Femur (tissue), 1 donor: ENCODE results near the gene FCHSD2.
A peak's percentile ranks its signal among the peaks of the same experiment; 100 is the strongest.
"Not testable (repeated sequence)": the region's sequence is repeated elsewhere in the genome, so short reads cannot be mapped to it uniquely, and the experiment has no call there.

Experiments
- DNase-seq: peaks from one replicate; pipeline ENCODE4 v3.0.0-alpha.2; 2017

The FCHSD2 gene

GRCh38 chr11:73147771-73148681 lies 5.9 kb upstream of the FCHSD2 start:
- DNase-seq, result peak; percentile 69

GRCh38 chr11:73145986-73146575 lies 4.0 kb upstream of the FCHSD2 start:
- DNase-seq, result no peak

- DNase-seq, result no peak
Observed at GRCh38 chr11:73143126-73143838, 1.2 kb upstream of the FCHSD2 start.

GRCh38 chr11:73141309-73142127 lies 600 bp downstream of the FCHSD2 start:
- DNase-seq, result peak; percentile 90

- no peak for DNase-seq
Observed at GRCh38 chr11:73141031-73141308, 1.1 kb downstream of the FCHSD2 start.

GRCh38 chr11:73140213-73141030 lies 1.7 kb downstream of the FCHSD2 start:
- no peak for DNase-seq

- DNase-seq, result no peak
Observed at GRCh38 chr11:73139476-73140198, 2.5 kb downstream of the FCHSD2 start.

GRCh38 chr11:73137944-73138274 lies 4.2 kb downstream of the FCHSD2 start:
- DNase-seq, result no peak

- no peak for DNase-seq
Observed at GRCh38 chr11:73137262-73137943, 4.7 kb downstream of the FCHSD2 start.

- DNase-seq, result not testable (repeated sequence)
Observed at GRCh38 chr11:73136722-73137121, 5.4 kb downstream of the FCHSD2 start.

- DNase-seq, result no peak
Observed at GRCh38 chr11:73135346-73136284, 6.5 kb downstream of the FCHSD2 start.

GRCh38 chr11:73132349-73132748 lies 9.8 kb downstream of the FCHSD2 start:
- DNase-seq, result not testable (repeated sequence)

- DNase-seq, result no peak
Observed at GRCh38 chr11:73130181-73130580, 11.9 kb downstream of the FCHSD2 start.

- DNase-seq, result no peak
Observed at GRCh38 chr11:73129198-73129597, 12.9 kb downstream of the FCHSD2 start.

- DNase-seq, result no peak
Observed at GRCh38 chr11:73126804-73127480, 15.2 kb downstream of the FCHSD2 start.

GRCh38 chr11:73124800-73125199 lies 17.3 kb downstream of the FCHSD2 start:
- DNase-seq, result no peak

- DNase-seq, result not testable (repeated sequence)
Observed at GRCh38 chr11:73123892-73124291, 18.2 kb downstream of the FCHSD2 start.

GRCh38 chr11:73121692-73122091 lies 20.4 kb downstream of the FCHSD2 start:
- DNase-seq, result no peak

- DNase-seq, result no peak
Observed at GRCh38 chr11:73117071-73117470, 25.0 kb downstream of the FCHSD2 start.
